ENCODE data around the gene TAF1A. TPM values are rescaled to one million over a fixed set of nuclear protein-coding genes. Genes with fewer than 3 reads are reported as not detected.

Gene TAF1A
- total RNA-seq, 1 donor from 2014 or later = 32.8 TPM

DNA sequence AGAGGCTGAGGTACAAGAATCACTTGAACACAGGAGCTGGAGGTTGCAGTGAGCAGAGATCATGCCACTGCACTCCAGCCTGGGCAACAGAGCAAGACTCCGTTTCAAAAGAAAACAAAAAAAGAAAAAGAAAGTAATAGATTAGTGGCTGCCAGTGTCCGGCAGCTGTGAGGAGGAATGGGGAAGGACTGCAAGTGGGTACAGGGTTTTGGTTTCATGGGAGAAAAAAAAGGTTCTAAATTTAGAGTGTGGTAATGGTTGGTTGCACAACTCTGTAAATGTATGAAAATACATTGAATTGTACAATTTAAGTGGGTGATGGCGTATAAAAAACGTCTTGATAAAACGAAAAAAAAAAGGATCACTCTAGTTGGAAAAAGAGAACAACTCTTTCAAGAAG lies 6.7 kb downstream of the TAF1A start:
- Histone ChIP-seq H3F3A (ENCODE audit: low read depth) (no peaks in the 10 kb centered on the region), H3K9me3 (ENCODE audit: low read depth) (no peaks in the 10 kb centered on the region), H3K27ac (no peak overlapping the region), H3K4me1 (no peaks in the 10 kb centered on the region), H3K4me2 (no peak overlapping the region), H3K36me3 (peaks cover 13% of the 10 kb centered on the region), H3K79me2 (ENCODE audit: low read depth) (peaks cover 33% of the 10 kb centered on the region), H4K20me1 (ENCODE audit: low read depth) (no peaks in the 10 kb centered on the region), H3K9ac (no peak overlapping the region), H3K4me3 (no peak overlapping the region), H2AFZ (replicated peaks) (no peak overlapping the region), H3K27me3 (no peaks in the 10 kb centered on the region)
- no peaks in the 10 kb centered on the region for H3K27me3 Mint-ChIP-seq (ENCODE audit: insufficient read depth, low read depth)
- H3K36me3 Mint-ChIP-seq = peaks cover 18% of the 10 kb centered on the region
- DNase-seq (ENCODE audit: low spot score) = no peak
- H3K27ac Mint-ChIP-seq = no peak overlapping the region
- H3K4me1 Mint-ChIP-seq = peaks cover 5% of the 10 kb centered on the region
- H3K4me3 Mint-ChIP-seq = no peak overlapping the region
- TF ChIP-seq EZH2 (IDR thresholded peaks at IDR 0.05) (no peak), CTCF (IDR thresholded peaks at IDR 0.05) (no peak), EZH2phosphoT487 (IDR thresholded peaks at IDR 0.05) (no peak)
- no peaks in the 10 kb centered on the region for H3K9me3 Mint-ChIP-seq

GRCh38 chr1:222582099-222582774 lies 7.5 kb downstream of the TAF1A start:
- H3K4me1 Mint-ChIP-seq = peaks cover 2% of the 10 kb centered on the region
- no peak overlapping the region for H3K4me2 ChIP-seq
- TF ChIP-seq CTCF (IDR thresholded peaks at IDR 0.05) (no peak), EZH2 (IDR thresholded peaks at IDR 0.05) (no peak), EZH2phosphoT487 (IDR thresholded peaks at IDR 0.05) (no peak)
- H3K9ac ChIP-seq = no peak overlapping the region
- H3K27ac ChIP-seq = no peak overlapping the region
- H3K27me3 ChIP-seq = no peaks in the 10 kb centered on the region
- no peak overlapping the region for H3K4me3 ChIP-seq
- no peaks in the 10 kb centered on the region for H3K27me3 Mint-ChIP-seq (ENCODE audit: insufficient read depth, low read depth)
- H3K4me1 ChIP-seq = no peaks in the 10 kb centered on the region
- H3K36me3 ChIP-seq = peaks cover 10% of the 10 kb centered on the region
- H3F3A ChIP-seq (ENCODE audit: low read depth) = no peaks in the 10 kb centered on the region
- H3K9me3 ChIP-seq (ENCODE audit: low read depth) = no peaks in the 10 kb centered on the region
- H3K9me3 Mint-ChIP-seq = no peaks in the 10 kb centered on the region
- H3K79me2 ChIP-seq (ENCODE audit: low read depth) = peaks cover 25% of the 10 kb centered on the region
- no peak for DNase-seq (ENCODE audit: low spot score)
- peaks cover 19% of the 10 kb centered on the region for H3K36me3 Mint-ChIP-seq
- H3K27ac Mint-ChIP-seq = no peak overlapping the region
- no peak overlapping the region for H2AFZ ChIP-seq (replicated peaks)
- no peaks in the 10 kb centered on the region for H4K20me1 ChIP-seq (ENCODE audit: low read depth)
- no peak overlapping the region for H3K4me3 Mint-ChIP-seq

- Histone ChIP-seq H3K79me2 (ENCODE audit: low read depth) (no peaks in the 10 kb centered on the region), H4K20me1 (ENCODE audit: low read depth) (no peaks in the 10 kb centered on the region)
Observed at GRCh38 chr1:222579316-222579715, 10.4 kb downstream of the TAF1A start.

More at GRCh38 chr1:222579316-222579715, 10.4 kb downstream of the TAF1A start:
- no peaks in the 10 kb centered on the region for H3K9me3 ChIP-seq (ENCODE audit: low read depth)
- no peak for DNase-seq (ENCODE audit: low spot score)
- H3K27ac ChIP-seq = no peak overlapping the region
- Mint-ChIP-seq H3K27me3 (ENCODE audit: insufficient read depth, low read depth) (no peaks in the 10 kb centered on the region), H3K9me3 (no peaks in the 10 kb centered on the region), H3K36me3 (peaks cover 24% of the 10 kb centered on the region), H3K4me1 (no peaks in the 10 kb centered on the region), H3K4me3 (no peak overlapping the region), H3K27ac (no peak overlapping the region)
- no peak overlapping the region for H3K4me3 ChIP-seq
- no peak overlapping the region for H2AFZ ChIP-seq (replicated peaks)
- no peaks in the 10 kb centered on the region for H3K27me3 ChIP-seq
- H3K9ac ChIP-seq = no peak overlapping the region
- H3F3A ChIP-seq (ENCODE audit: low read depth) = no peaks in the 10 kb centered on the region
- TF ChIP-seq EZH2phosphoT487 (IDR thresholded peaks at IDR 0.05) (no peak), EZH2 (IDR thresholded peaks at IDR 0.05) (no peak), CTCF (IDR thresholded peaks at IDR 0.05) (no peak)
- H3K4me1 ChIP-seq = no peaks in the 10 kb centered on the region
- H3K36me3 ChIP-seq = no peaks in the 10 kb centered on the region
- H3K4me2 ChIP-seq = no peak overlapping the region

Data from neural progenitor cell (in vitro differentiated cells).